ENCODE results near the gene BACE1-AS.

- no peak for TF ChIP-seq EZH2 (IDR thresholded peaks at IDR 0.05; ENCODE audit: low read depth, unreplicated experiment)
- no peak for TF ChIP-seq EZH2phosphoT487 (IDR thresholded peaks at IDR 0.05; ENCODE audit: unreplicated experiment)
- TF ChIP-seq CTCF (conservative IDR thresholded peaks at IDR 0.05; ENCODE audit: low read depth in 2 of 2): no peak
- TF ChIP-seq POLR2AphosphoS5 (IDR thresholded peaks at IDR 0.05; ENCODE audit: low read depth): no peak
- TF ChIP-seq ZNF114 (CRISPR knock-in tag; IDR thresholded peaks at IDR 0.05): no peak
- TF ChIP-seq REST (IDR thresholded peaks at IDR 0.05; ENCODE audit: unreplicated experiment): no peak
- no peak for TF ChIP-seq ETS1 (IDR thresholded peaks at IDR 0.05)
These were observed 28.2 kb downstream of the BACE1-AS start for GRCh38 chr11:117319214-117319840.
